Activated naive CD8-positive, alpha-beta T cell treated with anti-CD3 and anti-CD28 coated beads, Interleukin-2, amount 10 ng/mL, durations not matched to agents 7 days and 5 days (primary cell): Measurements from ENCODE around the gene METTL15. TPM values are rescaled to one million over a fixed set of nuclear protein-coding genes. Genes with fewer than 3 reads are reported as not detected.
A peak's percentile ranks its signal among the peaks of the same experiment; 100 is the strongest.
"Not testable (repeated sequence)": the region's sequence is repeated elsewhere in the genome, so short reads cannot be mapped to it uniquely, and the experiment has no call there.

Source experiments
- ATAC-seq: fragments of 150-1000 bp; cut with Tn5 transposase; one replicate; pipeline ENCODE4 v1.10.0; 2021; ENCODE audit warnings: low read depth, moderate library complexity
- POLR2A ChIA-PET: fragments of 350-600 bp; sonication (Branson Sonifier 250); formaldehyde crosslinking; loops from one replicate; lab custom pipeline; 2021; ENCODE audit warnings: antibody characterized with exemption; lab: Charles Lee
- DNase-seq: peaks from one replicate; pipeline ENCODE4 v3.0.0; 2021
- H3K27ac Mint-ChIP-seq: one replicate; pipeline ENCODE4 v1.8.0; 2022; ENCODE audit warnings: mild to moderate bottlenecking, mixed read lengths
- H3K27me3 Mint-ChIP-seq: one replicate; pipeline ENCODE4 v1.8.0; 2022; ENCODE audit warnings: mild to moderate bottlenecking, moderate library complexity, mixed read lengths
- H3K36me3 Mint-ChIP-seq: one replicate; pipeline ENCODE4 v1.8.0; 2021; ENCODE audit warnings: mild to moderate bottlenecking, mixed read lengths
- H3K4me1 Mint-ChIP-seq: one replicate; pipeline ENCODE4 v1.8.0; 2021; ENCODE audit warnings: mixed read lengths
- H3K4me3 Mint-ChIP-seq: one replicate; pipeline ENCODE4 v1.8.0; 2022; ENCODE audit warnings: mild to moderate bottlenecking, moderate library complexity, mixed read lengths
- H3K9me3 Mint-ChIP-seq: one replicate; pipeline ENCODE4 v1.8.0; 2021; ENCODE audit warnings: mixed read lengths
- total RNA-seq, 2 experiments: library from RNA; stranded (reverse); gene quantifications; one replicate each; pipeline ENCODE4 v1.2.3, GENCODE V29; 2021

The METTL15 gene
- total RNA-seq, 2 experiments from 2014 or later = 16.1 to 18.3 TPM

DNA sequence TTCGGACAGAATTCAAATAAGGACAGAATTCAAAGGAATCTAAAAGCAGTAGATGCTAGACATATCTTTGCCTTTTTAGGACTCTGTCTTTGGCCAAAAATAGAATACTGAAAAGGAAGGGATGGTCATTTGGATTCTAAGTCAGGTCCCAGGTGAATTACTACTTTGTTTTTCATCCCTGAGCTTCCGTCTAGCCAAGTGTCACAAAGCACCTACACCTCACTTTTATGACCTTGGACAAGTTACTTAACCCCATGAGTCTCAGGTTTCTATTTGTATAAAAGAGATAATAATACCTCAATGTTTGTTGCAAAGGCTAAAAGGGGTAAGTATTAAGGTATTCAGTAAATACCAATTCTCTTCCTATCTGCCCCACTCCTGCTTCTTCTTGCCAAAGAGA is 7.5 kb upstream of the METTL15 start:
- no peak for DNase-seq
- peaks cover 24% of the 10 kb centered on the region for H3K4me1 Mint-ChIP-seq
- no peaks in the 10 kb centered on the region for H3K9me3 Mint-ChIP-seq
- POLR2A ChIA-PET = interaction anchor here (1.5 kb wide), 1 partner anchor 7 kb away, joined by 3 read pairs; the partner anchor contains the start of genes KIF18A and METTL15
- H3K27ac Mint-ChIP-seq = no peak overlapping the region
- H3K36me3 Mint-ChIP-seq = peaks cover 26% of the 10 kb centered on the region
- H3K4me3 Mint-ChIP-seq = no peak overlapping the region
- ATAC-seq = no peak
- no peaks in the 10 kb centered on the region for H3K27me3 Mint-ChIP-seq

- POLR2A ChIA-PET, H3K27me3 Mint-ChIP-seq, H3K9me3 Mint-ChIP-seq, H3K27ac Mint-ChIP-seq, DNase-seq, H3K4me3 Mint-ChIP-seq, ATAC-seq: not testable (repeated sequence)
- Mint-ChIP-seq H3K4me1 (peaks cover 31% of the 10 kb centered on the region), H3K36me3 (peaks cover 19% of the 10 kb centered on the region)
Observed at GRCh38 chr11:28102300-28102699, 5.9 kb upstream of the METTL15 start.

- H3K27ac Mint-ChIP-seq = no peak overlapping the region
- POLR2A ChIA-PET = no interaction called here
- H3K4me1 Mint-ChIP-seq = peaks cover 32% of the 10 kb centered on the region
- H3K27me3 Mint-ChIP-seq = no peaks in the 10 kb centered on the region
- ATAC-seq (no peak), DNase-seq (no peak)
- no peaks in the 10 kb centered on the region for H3K9me3 Mint-ChIP-seq
- H3K4me3 Mint-ChIP-seq = no peak overlapping the region
- peaks cover 12% of the 10 kb centered on the region for H3K36me3 Mint-ChIP-seq
Observed at GRCh38 chr11:28104425-28104824, 3.8 kb upstream of the METTL15 start.

GRCh38 chr11:28104984-28105383 is 3.2 kb upstream of the METTL15 start:
- peaks cover 32% of the 10 kb centered on the region for H3K4me1 Mint-ChIP-seq
- peaks cover 6% of the 10 kb centered on the region for H3K36me3 Mint-ChIP-seq
- no peaks in the 10 kb centered on the region for H3K9me3 Mint-ChIP-seq
- DNase-seq (no peak), ATAC-seq (no peak)
- no peaks in the 10 kb centered on the region for H3K27me3 Mint-ChIP-seq
- no peak overlapping the region for H3K27ac Mint-ChIP-seq
- POLR2A ChIA-PET = no interaction called here
- no peak overlapping the region for H3K4me3 Mint-ChIP-seq

GRCh38 chr11:28105869-28106268 is 2.3 kb upstream of the METTL15 start:
- Mint-ChIP-seq H3K27me3 (no peaks in the 10 kb centered on the region), H3K4me1 (peaks cover 35% of the 10 kb centered on the region), H3K27ac (peak overlapping the region; percentile 81), H3K4me3 (peak overlapping the region; percentile 100), H3K36me3 (peaks cover 5% of the 10 kb centered on the region), H3K9me3 (no peaks in the 10 kb centered on the region)
- no peak for ATAC-seq
- POLR2A ChIA-PET = interaction anchor here (0.6 to 2.7 kb wide), 2 partner anchors 9 to 14 kb away, joined by 3 to 10 read pairs; no protein-coding TSS in a partner anchor
- DNase-seq = no peak

- Mint-ChIP-seq H3K27me3 (no peaks in the 10 kb centered on the region), H3K9me3 (no peaks in the 10 kb centered on the region), H3K27ac (peak overlapping the region; percentile 81), H3K36me3 (peaks cover 5% of the 10 kb centered on the region), H3K4me3 (peak overlapping the region; percentile 100), H3K4me1 (peaks cover 38% of the 10 kb centered on the region)
- ATAC-seq = no peak
- no peak for DNase-seq
- POLR2A ChIA-PET = interaction anchor here (0.6 to 2.7 kb wide), 3 partner anchors 10 to 14 kb away, joined by 3 to 10 read pairs (median 3); no protein-coding TSS in a partner anchor
Observed at GRCh38 chr11:28106353-28107043, 1.7 kb upstream of the METTL15 start.

- ATAC-seq = no peak
Observed at GRCh38 chr11:28107191-28107749, 918 bp upstream of the METTL15 start.

GRCh38 chr11:28108958-28109357 is 770 bp downstream of the METTL15 start:
- Mint-ChIP-seq H3K36me3 (peaks cover 6% of the 10 kb centered on the region), H3K4me3 (peak overlapping the region; percentile 100), H3K27me3 (no peaks in the 10 kb centered on the region), H3K4me1 (peaks cover 46% of the 10 kb centered on the region), H3K9me3 (no peaks in the 10 kb centered on the region), H3K27ac (peak overlapping the region; percentile 20)
- ATAC-seq (no peak), DNase-seq (no peak)
- POLR2A ChIA-PET = no interaction called here

More at GRCh38 chr11:28107191-28107749, 918 bp upstream of the METTL15 start:
- Mint-ChIP-seq H3K4me1 (peaks cover 45% of the 10 kb centered on the region), H3K36me3 (peaks cover 4% of the 10 kb centered on the region), H3K27me3 (no peaks in the 10 kb centered on the region), H3K4me3 (peak overlapping the region; percentile 100), H3K27ac (peak overlapping the region; percentile 100), H3K9me3 (no peaks in the 10 kb centered on the region)
- POLR2A ChIA-PET = interaction anchor here (0.6 to 2.7 kb wide), 2 partner anchors 11 to 15 kb away, joined by 3 to 10 read pairs; no protein-coding TSS in a partner anchor
- DNase-seq = no peak

DNA sequence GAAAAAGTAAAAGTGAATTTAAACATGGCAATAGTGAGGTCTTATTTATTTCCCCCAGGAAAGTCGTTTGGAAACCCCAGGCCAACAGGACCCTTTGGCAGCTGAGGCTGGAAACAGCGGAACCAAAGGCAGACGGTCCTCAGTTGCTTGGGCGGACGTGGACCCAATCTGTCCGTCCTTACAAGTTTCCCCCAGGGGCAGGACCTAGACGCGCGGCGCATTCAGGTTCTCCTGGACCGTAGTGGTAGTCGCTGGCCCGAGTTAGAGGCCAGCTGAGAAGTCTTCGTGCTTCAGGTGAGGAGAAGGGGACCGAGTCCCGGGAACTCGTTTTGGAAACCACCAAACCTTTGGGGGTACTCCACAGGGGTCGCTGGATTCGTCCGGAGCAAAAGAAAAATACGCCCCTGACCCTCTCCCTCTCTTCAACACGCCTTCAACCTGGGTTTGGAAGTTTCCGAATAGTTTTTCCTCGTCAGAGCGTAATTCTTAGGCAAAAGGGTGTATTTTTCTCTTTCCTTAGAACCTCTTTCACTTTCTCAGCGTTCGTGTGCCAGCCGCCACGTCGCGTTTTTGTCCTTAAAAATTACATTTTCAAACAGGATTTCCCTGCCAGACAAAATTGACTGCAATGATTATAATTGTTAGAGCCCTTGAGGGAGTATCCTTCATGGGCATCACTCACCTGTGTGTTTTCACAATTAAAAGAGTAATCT is 2.1 kb downstream of the METTL15 start:
- H3K4me1 Mint-ChIP-seq = peaks cover 40% of the 10 kb centered on the region
- DNase-seq (peak; percentile 59), ATAC-seq (no peak)
- POLR2A ChIA-PET = no interaction called here
- peak overlapping the region; percentile 100 for H3K4me3 Mint-ChIP-seq
- H3K9me3 Mint-ChIP-seq = no peaks in the 10 kb centered on the region
- peak overlapping the region; percentile 91 for H3K27ac Mint-ChIP-seq
- H3K27me3 Mint-ChIP-seq = no peaks in the 10 kb centered on the region
- peaks cover 10% of the 10 kb centered on the region for H3K36me3 Mint-ChIP-seq

DNA sequence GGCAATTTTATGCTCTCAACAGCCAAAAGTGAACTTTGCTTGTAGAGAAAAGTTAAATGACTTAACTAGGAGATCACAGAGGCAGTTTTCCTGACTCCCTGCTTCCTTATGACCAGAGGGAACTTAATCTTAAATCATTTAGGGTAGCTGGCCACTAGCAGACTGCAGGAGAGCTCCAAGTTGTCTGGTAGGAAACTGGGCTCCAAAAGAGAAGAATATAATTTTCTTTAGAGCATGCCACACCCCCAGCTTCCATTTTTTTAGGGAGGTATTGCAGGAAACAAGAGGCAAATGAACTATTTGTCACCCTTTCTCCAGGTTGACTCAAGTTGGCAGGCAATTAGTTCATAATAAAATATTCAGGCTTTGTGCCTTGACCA is 2.6 kb downstream of the METTL15 start:
- no peak for ATAC-seq
- peaks cover 35% of the 10 kb centered on the region for H3K4me1 Mint-ChIP-seq
- no peaks in the 10 kb centered on the region for H3K27me3 Mint-ChIP-seq
- POLR2A ChIA-PET = no interaction called here
- H3K36me3 Mint-ChIP-seq = peaks cover 13% of the 10 kb centered on the region
- no peak for DNase-seq
- no peaks in the 10 kb centered on the region for H3K9me3 Mint-ChIP-seq
- H3K27ac Mint-ChIP-seq = peak overlapping the region; percentile 91
- H3K4me3 Mint-ChIP-seq = peak overlapping the region; percentile 100

GRCh38 chr11:28114116-28114515 is 5.9 kb downstream of the METTL15 start:
- no peak overlapping the region for H3K4me3 Mint-ChIP-seq
- ATAC-seq = no peak
- H3K4me1 Mint-ChIP-seq = peaks cover 25% of the 10 kb centered on the region
- DNase-seq = no peak
- H3K36me3 Mint-ChIP-seq = peaks cover 9% of the 10 kb centered on the region
- POLR2A ChIA-PET = no interaction called here
- H3K9me3 Mint-ChIP-seq = no peaks in the 10 kb centered on the region
- no peak overlapping the region for H3K27ac Mint-ChIP-seq
- H3K27me3 Mint-ChIP-seq = no peaks in the 10 kb centered on the region

DNA sequence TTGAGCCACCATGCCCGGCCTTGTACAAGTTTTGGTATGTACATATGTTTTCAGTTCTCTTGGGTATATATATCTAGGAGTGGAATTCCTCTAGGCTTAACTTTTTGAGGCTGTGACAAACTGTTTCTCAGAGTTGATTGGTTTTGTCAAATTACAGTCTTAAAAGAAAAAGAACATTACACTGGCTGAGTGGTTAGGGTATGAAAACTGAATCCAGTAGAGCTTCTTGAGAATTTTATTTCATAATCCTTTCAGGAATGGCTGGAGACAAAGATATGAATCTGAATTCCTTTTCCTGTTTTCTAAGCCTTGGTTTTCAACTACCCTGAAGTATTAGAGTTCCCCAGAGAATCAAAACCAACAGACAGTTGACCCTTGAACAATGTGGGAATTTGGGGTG is 6.5 kb downstream of the METTL15 start:
- peaks cover 22% of the 10 kb centered on the region for H3K4me1 Mint-ChIP-seq
- no peak for ATAC-seq
- POLR2A ChIA-PET = no interaction called here
- H3K36me3 Mint-ChIP-seq = peaks cover 9% of the 10 kb centered on the region
- DNase-seq = no peak
- H3K4me3 Mint-ChIP-seq = no peak overlapping the region
- no peaks in the 10 kb centered on the region for H3K9me3 Mint-ChIP-seq
- H3K27ac Mint-ChIP-seq = no peak overlapping the region
- H3K27me3 Mint-ChIP-seq = no peaks in the 10 kb centered on the region

DNA sequence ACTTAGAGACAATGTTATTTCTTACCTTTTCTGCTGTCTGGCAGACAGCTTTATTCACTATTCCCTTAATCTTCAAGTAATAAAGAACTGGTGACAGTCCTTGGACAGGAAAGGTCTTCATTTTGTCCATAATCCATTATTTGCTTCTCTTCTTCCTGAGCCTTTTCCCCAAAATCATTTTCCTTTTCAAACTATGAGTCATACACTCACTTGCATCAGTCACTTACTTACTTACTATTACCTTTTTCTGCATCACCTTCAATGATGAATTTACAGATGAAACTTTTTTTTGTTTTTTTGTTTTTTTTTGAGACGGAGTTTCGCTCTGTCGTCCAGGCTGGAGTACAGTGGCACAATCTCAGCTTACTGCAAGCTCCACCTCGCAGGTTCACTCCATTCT is 9.5 kb downstream of the METTL15 start:
- Mint-ChIP-seq H3K4me3 (no peak overlapping the region), H3K36me3 (peaks cover 12% of the 10 kb centered on the region), H3K27me3 (no peaks in the 10 kb centered on the region), H3K27ac (no peak overlapping the region), H3K9me3 (no peaks in the 10 kb centered on the region), H3K4me1 (peaks cover 3% of the 10 kb centered on the region)
- POLR2A ChIA-PET = no interaction called here
- DNase-seq = no peak
- ATAC-seq = no peak
